ENCODE data around the gene MTG2. TPM values are rescaled to one million over a fixed set of nuclear protein-coding genes. Genes with fewer than 3 reads are reported as not detected.

The MTG2 gene
- total and polyA plus RNA-seq, 10 of the 15 experiments (the other 5 are each of a cell fraction or from before 2014, with no cell fraction given): 6.2 to 52.4 (median 34.3) TPM

DNA sequence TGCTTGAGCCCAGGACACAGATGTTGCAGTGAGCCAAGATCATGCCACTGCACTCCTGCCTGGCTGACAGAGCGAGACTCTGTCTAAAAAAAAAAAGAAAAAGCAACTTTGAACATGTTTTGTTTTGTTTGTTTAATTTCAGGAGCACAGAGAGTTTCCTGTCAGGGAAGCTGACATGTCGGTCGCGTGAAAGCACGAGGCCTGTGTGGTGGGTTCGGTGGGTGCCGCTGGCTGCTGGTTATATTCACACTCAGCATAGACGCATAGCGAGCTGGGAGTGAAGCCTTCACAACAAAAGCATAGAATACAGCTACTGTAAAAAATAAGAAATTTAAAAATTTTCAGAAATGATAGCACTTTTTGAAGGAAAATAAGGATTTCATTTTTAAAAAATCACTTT lies 14.5 kb downstream of the MTG2 start:
- ChIA-PET POLR2A (no interaction called here), RAD21 (ENCODE audit: unreplicated experiment) (no interaction called here), SMC1A (ENCODE audit: uncharacterized antibody, unreplicated experiment) (no interaction called here), CTCF (no interaction called here)
- TF ChIP-seq CHD1 (IDR thresholded peaks at IDR 0.05; ENCODE audit: low read depth, low read length) (no peak), RBBP5 (conservative IDR thresholded peaks at IDR 0.05) (no peak), ZNF384 (IDR thresholded peaks at IDR 0.05; ENCODE audit: borderline replicate concordance, low read depth, low read length) (no peak), FOXK2 (IDR thresholded peaks at IDR 0.05) (no peak), RUNX3 (IDR thresholded peaks at IDR 0.05; ENCODE audit: low read length) (no peak), EED (IDR thresholded peaks at IDR 0.05; ENCODE audit: low read depth) (no peak), NFIC (IDR thresholded peaks at IDR 0.05; ENCODE audit: low read depth, low read length) (no peak), EP300 (IDR thresholded peaks at IDR 0.05; ENCODE audit: borderline replicate concordance in 1 of 2, control insufficient read depth in 1 of 2, low read depth in 2 of 2, low read length in 2 of 2) (no peak), PML (IDR thresholded peaks at IDR 0.05; ENCODE audit: low read length) (no peak), FOS (IDR thresholded peaks at IDR 0.05; ENCODE audit: borderline replicate concordance, extremely low read depth, insufficient read length) (no peak), RB1 (IDR thresholded peaks at IDR 0.05; ENCODE audit: borderline replicate concordance) (no peak), SIX5 (IDR thresholded peaks at IDR 0.05; ENCODE audit: low read depth, low read length, severe bottlenecking) (no peak), MEF2A (IDR thresholded peaks at IDR 0.05; ENCODE audit: insufficient read depth, low read depth, low read length) (no peak), CHD4 (IDR thresholded peaks at IDR 0.05) (no peak)
- TF ChIP-seq, protein P1, sequence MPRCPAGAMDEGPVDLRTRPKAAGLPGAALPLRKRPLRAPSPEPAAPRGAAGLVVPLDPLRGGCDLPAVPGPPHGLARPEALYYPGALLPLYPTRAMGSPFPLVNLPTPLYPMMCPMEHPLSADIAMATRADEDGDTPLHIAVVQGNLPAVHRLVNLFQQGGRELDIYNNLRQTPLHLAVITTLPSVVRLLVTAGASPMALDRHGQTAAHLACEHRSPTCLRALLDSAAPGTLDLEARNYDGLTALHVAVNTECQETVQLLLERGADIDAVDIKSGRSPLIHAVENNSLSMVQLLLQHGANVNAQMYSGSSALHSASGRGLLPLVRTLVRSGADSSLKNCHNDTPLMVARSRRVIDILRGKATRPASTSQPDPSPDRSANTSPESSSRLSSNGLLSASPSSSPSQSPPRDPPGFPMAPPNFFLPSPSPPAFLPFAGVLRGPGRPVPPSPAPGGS (IDR thresholded peaks at IDR 0.05; ENCODE audit: borderline replicate concordance, insufficient read depth, low read depth, low read length, poor library complexity, severe bottlenecking): no peak
- TF ChIP-seq, protein P2, sequence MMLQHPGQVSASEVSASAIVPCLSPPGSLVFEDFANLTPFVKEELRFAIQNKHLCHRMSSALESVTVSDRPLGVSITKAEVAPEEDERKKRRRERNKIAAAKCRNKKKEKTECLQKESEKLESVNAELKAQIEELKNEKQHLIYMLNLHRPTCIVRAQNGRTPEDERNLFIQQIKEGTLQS (IDR thresholded peaks at IDR 0.05; ENCODE audit: borderline replicate concordance, extremely low read depth, low read depth, low read length): no peak
- TF ChIP-seq, protein P3, sequence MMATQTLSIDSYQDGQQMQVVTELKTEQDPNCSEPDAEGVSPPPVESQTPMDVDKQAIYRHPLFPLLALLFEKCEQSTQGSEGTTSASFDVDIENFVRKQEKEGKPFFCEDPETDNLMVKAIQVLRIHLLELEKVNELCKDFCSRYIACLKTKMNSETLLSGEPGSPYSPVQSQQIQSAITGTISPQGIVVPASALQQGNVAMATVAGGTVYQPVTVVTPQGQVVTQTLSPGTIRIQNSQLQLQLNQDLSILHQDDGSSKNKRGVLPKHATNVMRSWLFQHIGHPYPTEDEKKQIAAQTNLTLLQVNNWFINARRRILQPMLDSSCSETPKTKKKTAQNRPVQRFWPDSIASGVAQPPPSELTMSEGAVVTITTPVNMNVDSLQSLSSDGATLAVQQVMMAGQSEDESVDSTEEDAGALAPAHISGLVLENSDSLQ (IDR thresholded peaks at IDR 0.05): no peak
- DNase-seq (ENCODE audit: low read depth, low spot score) (no peak), FAIRE-seq (no peak), ATAC-seq (no peak)
- intact Hi-C loops (cut with micrococcal nuclease; ENCODE audit: unreplicated experiment): no loop called here
- no peak overlapping the region for H3K9ac ChIP-seq (ENCODE audit: control insufficient read depth, insufficient read depth, low read length)
- in situ Hi-C loops (cut with MboI): no loop called here
- H3K36me3 ChIP-seq (ENCODE audit: control insufficient read depth in 2 of 2, insufficient read depth in 2 of 2, low read length in 1 of 2): peaks cover 16 to 28% of the 10 kb centered on the region in 2 experiments; a peak in 3 of 4 replicates
- H3K4me1 ChIP-seq (ENCODE audit: control insufficient read depth, insufficient read depth, low read length): peaks cover 22% of the 10 kb centered on the region
- no peak overlapping the region for H3K4me2 ChIP-seq (ENCODE audit: control insufficient read depth, insufficient read depth)
- no peak overlapping the region for H3K27ac ChIP-seq (ENCODE audit: control insufficient read depth, insufficient read depth)
- H3K4me3 ChIP-seq: no peak overlapping the region
- no peaks in the 10 kb centered on the region for H3K27me3 ChIP-seq (replicated peaks in 1 of 2; ENCODE audit: control insufficient read depth in 2 of 2, insufficient read depth in 2 of 2, low read length in 1 of 2)
- H3K9me3 ChIP-seq (replicated peaks; ENCODE audit: control insufficient read depth, insufficient read depth, low read length): no peaks in the 10 kb centered on the region
- 92% methylated on average over 9 of the region's 9 CpGs for WGBS (ENCODE audit: insufficient coverage, insufficient replicate concordance, low lambda C conversion rate, missing lambda C conversion rate)
- H3K79me2 ChIP-seq (ENCODE audit: control insufficient read depth, insufficient read depth, low read length): no peaks in the 10 kb centered on the region
- H4K20me1 ChIP-seq (ENCODE audit: control insufficient read depth, insufficient read depth): no peaks in the 10 kb centered on the region
- H2AFZ ChIP-seq (ENCODE audit: control insufficient read depth, low read depth, low read length): no peak overlapping the region
- BruUV-seq (replicated peaks): no TSS peak

All from GM12878 (cell line).